HCT116 (cell line): ENCODE results near the gene PRR14. TPM values are rescaled to one million over a fixed set of nuclear protein-coding genes. Genes with fewer than 3 reads are reported as not detected.

Source experiments
- ATAC-seq: fragments of 200-7000 bp; cut with Tn5 transposase; 2 replicates; pipeline ENCODE4 v1.9.1; 2020; ENCODE audit warnings: mild to moderate bottlenecking, moderate library complexity
- BruUV-seq: library from RNA; stranded (reverse); fragments of 400-500 nt; replicated peaks from 2 replicates; lab custom pipeline; 2021; lab: Mats Ljungman, UMichigan
- CTCF ChIA-PET: fragments of 300-600 bp; sonication (Branson Sonifier 250); formaldehyde crosslinking; loops from one replicate; lab custom pipeline; 2021; ENCODE audit warnings: antibody characterized with exemption; lab: Charles Lee
- POLR2A ChIA-PET: fragments of 300-600, 350-600 bp; sonication (Branson Sonifier 250); formaldehyde crosslinking; loops from one replicate; lab custom pipeline; 2021; ENCODE audit warnings: antibody characterized with exemption; lab: Charles Lee
- RAD21 ChIA-PET, 2 experiments: fragments of 300-600 bp; sonication (Branson Sonifier 250); formaldehyde crosslinking; loops; one replicate each; lab custom pipeline; 2023; ENCODE audit warnings: low total read pairs in 2 of 2; ENCODE audit not compliant: uncharacterized antibody in 2 of 2, unreplicated experiment in 2 of 2, low non-redundant PET in 1 of 2; lab: Charles Lee
- DNase-seq: peaks from one replicate; pipeline ENCODE4 v3.0.0-alpha.2; 2010; ENCODE audit warnings: low read depth, low spot score
- H2AFZ ChIP-seq: fragments of 200-600 bp; shearing (Covaris generic), sonication (generic); 2 replicates; pipeline ENCODE4 v1.6.1; 2017; ENCODE audit warnings: low read depth, mixed run types, mixed read lengths, antibody characterized with exemption, low read length; ENCODE audit not compliant: poor library complexity, severe bottlenecking
- H3K27ac ChIP-seq: 2 replicates; pipeline ENCODE4 v1.5.1; 2012; ENCODE audit warnings: low read depth, low read length
- H3K27me3 ChIP-seq: fragments of 200-600 bp; sonication (generic); 2 replicates; pipeline ENCODE4 v1.6.1; 2016; ENCODE audit warnings: mixed run types, low read length, mixed read lengths; ENCODE audit not compliant: insufficient read depth
- H3K36me3 ChIP-seq, 2 experiments: fragments of 200-500 bp in 1 of 2; fragments of 200-600 bp in 1 of 2; sonication (Bioruptor generic) in 1 of 2; sonication (generic) in 1 of 2; 2 replicates each; pipeline versions ENCODE4 v1.5.1 to v1.6.1; 2014 to 2016; ENCODE audit warnings: low read length in 2 of 2, inconsistent platforms in 1 of 2, mixed read lengths in 1 of 2, mixed run types in 1 of 2; ENCODE audit not compliant: insufficient read depth in 2 of 2, control insufficient read depth in 1 of 2
- H3K4me1 ChIP-seq, 2 experiments: fragments of 200-600 bp in 1 of 2; sonication (generic) in 1 of 2; 2 replicates each; pipeline versions ENCODE4 v1.5.1 to v1.6.1; 2012 to 2017; ENCODE audit warnings: low read length in 2 of 2, inconsistent platforms in 1 of 2, mild to moderate bottlenecking in 1 of 2, mixed read lengths in 1 of 2, mixed run types in 1 of 2, moderate library complexity in 1 of 2; ENCODE audit not compliant: insufficient read depth in 2 of 2, control insufficient read depth in 1 of 2
- H3K4me2 ChIP-seq: fragments of 200-600 bp; sonication (generic); 2 replicates; pipeline ENCODE4 v1.6.1; 2017; ENCODE audit warnings: mixed run types, low read length, mixed read lengths
- H3K4me3 ChIP-seq, 2 experiments: fragments of 200-600 bp in 1 of 2; sonication (generic) in 1 of 2; replicated peaks in 1 of 2; 2 replicates each; pipeline ENCODE4 v1.5.1; 2011 to 2016; ENCODE audit warnings: low read length in 2 of 2, control low read depth in 1 of 2, low read depth in 1 of 2, mild to moderate bottlenecking in 1 of 2, mixed read lengths in 1 of 2, mixed run types in 1 of 2
- H3K79me2 ChIP-seq: fragments of 200-600 bp; sonication (generic); 2 replicates; pipeline ENCODE4 v1.6.1; 2017; ENCODE audit warnings: mild to moderate bottlenecking, mixed run types, low read length, moderate library complexity, mixed read lengths; ENCODE audit not compliant: insufficient read depth
- H3K9ac ChIP-seq: fragments of 200-600 bp; sonication (generic); 2 replicates; pipeline ENCODE4 v1.6.1; 2016; ENCODE audit warnings: low read length, mixed read lengths
- H3K9me2 ChIP-seq: fragments of 200-600 bp; sonication (generic), shearing (Covaris generic); 2 replicates; pipeline ENCODE4 v1.6.1; 2017; ENCODE audit warnings: mixed run types, mild to moderate bottlenecking, moderate library complexity; ENCODE audit not compliant: insufficient read depth
- H3K9me3 ChIP-seq, 2 experiments: fragments of 200-500 bp in 1 of 2; fragments of 200-600 bp in 1 of 2; sonication (Bioruptor generic) in 1 of 2; sonication (generic) in 1 of 2; 2 replicates each; pipeline ENCODE4 v1.6.1; 2014 to 2017; ENCODE audit warnings: low read length in 2 of 2, mixed read lengths in 2 of 2, inconsistent platforms in 1 of 2, low read depth in 1 of 2, mild to moderate bottlenecking in 1 of 2, mixed run types in 1 of 2, moderate library complexity in 1 of 2; ENCODE audit not compliant: control insufficient read depth in 1 of 2, insufficient read depth in 1 of 2
- H4K20me1 ChIP-seq: fragments of 200-600 bp; sonication (generic), shearing (Covaris generic); 2 replicates; pipeline ENCODE4 v1.6.1; 2017; ENCODE audit warnings: mixed run types, mild to moderate bottlenecking, moderate library complexity; ENCODE audit not compliant: insufficient read depth
- CEBPB ChIP-seq: IDR thresholded peaks from 2 replicates; pipeline ENCODE4 v1.6.1; 2012; ENCODE audit warnings: low read depth
- EGR1 ChIP-seq: IDR thresholded peaks from 2 replicates; pipeline ENCODE4 v1.6.1; 2012; ENCODE audit warnings: low read depth
- ELF1 ChIP-seq: IDR thresholded peaks from 2 replicates; pipeline ENCODE4 v1.6.1; 2012; ENCODE audit warnings: low read depth, borderline replicate concordance
- EZH2 ChIP-seq: fragments of 200-600 bp; sonication (generic); IDR thresholded peaks from 2 replicates; pipeline ENCODE4 v1.6.1; 2017; ENCODE audit warnings: antibody characterized with exemption, mixed run types
- EZH2phosphoT487 ChIP-seq: fragments of 200-600 bp; IDR thresholded peaks from 2 replicates; pipeline ENCODE4 v1.6.1; 2018; ENCODE audit warnings: antibody characterized with exemption, borderline replicate concordance
- FOSL1 ChIP-seq: IDR thresholded peaks from 2 replicates; pipeline ENCODE4 v1.6.1; 2012; ENCODE audit warnings: low read depth
- JUND ChIP-seq: IDR thresholded peaks from 2 replicates; pipeline ENCODE4 v1.6.1; 2012
- POLR2A ChIP-seq: IDR thresholded peaks from 2 replicates; pipeline ENCODE4 v1.7.0; 2011; ENCODE audit warnings: borderline replicate concordance; ENCODE audit not compliant: insufficient read depth, insufficient read length; ENCODE audit errors: extremely low read depth
- POLR2AphosphoS5 ChIP-seq: IDR thresholded peaks from 2 replicates; pipeline ENCODE4 v1.6.1; 2011; ENCODE audit warnings: mild to moderate bottlenecking, low read depth, low read length, moderate library complexity
- SIN3A ChIP-seq: IDR thresholded peaks from 2 replicates; pipeline ENCODE4 v1.6.1; 2012; ENCODE audit warnings: low read depth
- SP1 ChIP-seq: IDR thresholded peaks from 2 replicates; pipeline ENCODE4 v1.6.1; 2012; ENCODE audit warnings: low read depth
- SRF ChIP-seq: IDR thresholded peaks from 2 replicates; pipeline ENCODE4 v1.6.1; 2012; ENCODE audit warnings: low read depth
- TCF7L2 ChIP-seq: IDR thresholded peaks from 2 replicates; pipeline ENCODE4 v1.7.0; 2011; ENCODE audit warnings: borderline replicate concordance, inconsistent platforms; ENCODE audit not compliant: insufficient read depth, insufficient read length; ENCODE audit errors: extremely low read depth
- YY1 ChIP-seq: IDR thresholded peaks from 2 replicates; pipeline ENCODE4 v1.6.1; 2011; ENCODE audit warnings: low read length, low read depth, moderate library complexity, mild to moderate bottlenecking; ENCODE audit not compliant: insufficient replicate concordance; ENCODE audit errors: extremely low read depth
- ZFX ChIP-seq: fragments of 450-650 bp; IDR thresholded peaks from 2 replicates; pipeline ENCODE4 v1.6.1; 2017
- ZNF274 ChIP-seq: fragments of 200-500 bp; sonication (Bioruptor generic); IDR thresholded peaks from 2 replicates; pipeline ENCODE4 v1.6.1; 2014; ENCODE audit warnings: mild to moderate bottlenecking, low read depth, low read length, inconsistent platforms
- intact Hi-C: fragments of 100-400 bp; cut with micrococcal nuclease; formaldehyde crosslinking; loops from 2 replicates; pipeline ENCODE4 v1.10.0; 2022
- total RNA-seq: library from RNA; stranded (reverse); gene quantifications from one replicate; pipeline ENCODE4 v1.2.1, GENCODE V29; 2021; ENCODE audit not compliant: unreplicated experiment
- TF ChIP-seq, protein P1 (sequence below): IDR thresholded peaks from 2 replicates; pipeline ENCODE4 v1.6.1; 2011; ENCODE audit warnings: mild to moderate bottlenecking, low read length, moderate library complexity; ENCODE audit not compliant: insufficient replicate concordance; ENCODE audit errors: extremely low read depth
- TF ChIP-seq, protein P2 (sequence below): IDR thresholded peaks from 2 replicates; pipeline ENCODE4 v1.6.1; 2012
- TF ChIP-seq, protein P3 (sequence below): IDR thresholded peaks from 2 replicates; pipeline ENCODE4 v1.6.1; 2012; ENCODE audit warnings: low read depth

PRR14 gene
- total RNA-seq, 1 experiment from 2014 or later, result 56.2 TPM

DNA sequence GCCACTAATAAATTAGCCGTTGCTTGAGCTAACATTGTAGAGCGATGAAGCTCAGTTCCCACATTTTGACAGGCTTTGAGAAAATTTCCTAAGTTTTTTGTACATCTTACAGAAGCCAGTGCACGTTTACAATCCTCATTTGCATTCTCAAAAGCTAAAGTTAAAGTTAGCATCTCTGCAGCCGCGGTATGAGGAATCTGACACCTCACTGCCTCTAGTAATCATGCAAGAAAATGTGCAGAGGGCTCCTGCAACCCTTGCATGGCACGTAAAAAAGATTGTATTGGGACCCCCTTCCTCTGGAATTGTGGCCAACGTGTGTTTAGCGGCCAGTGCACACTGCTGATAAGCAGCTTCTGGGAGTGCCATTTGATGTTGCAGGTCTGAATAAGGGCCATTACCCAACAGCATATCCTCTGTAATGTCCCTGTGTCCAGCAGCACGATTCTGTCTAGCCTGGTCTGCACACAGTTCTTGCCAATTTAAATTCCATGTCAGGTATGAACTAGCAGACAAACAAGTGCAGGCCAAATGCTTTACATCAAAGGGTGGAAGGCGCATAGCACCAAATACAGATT, 28.2 kb upstream of the PRR14 start (continued):
- no peak for TF ChIP-seq FOSL1
- no peak for TF ChIP-seq CEBPB
- no peak for TF ChIP-seq SIN3A
- TF ChIP-seq POLR2A, result no peak
- TF ChIP-seq, protein P1, sequence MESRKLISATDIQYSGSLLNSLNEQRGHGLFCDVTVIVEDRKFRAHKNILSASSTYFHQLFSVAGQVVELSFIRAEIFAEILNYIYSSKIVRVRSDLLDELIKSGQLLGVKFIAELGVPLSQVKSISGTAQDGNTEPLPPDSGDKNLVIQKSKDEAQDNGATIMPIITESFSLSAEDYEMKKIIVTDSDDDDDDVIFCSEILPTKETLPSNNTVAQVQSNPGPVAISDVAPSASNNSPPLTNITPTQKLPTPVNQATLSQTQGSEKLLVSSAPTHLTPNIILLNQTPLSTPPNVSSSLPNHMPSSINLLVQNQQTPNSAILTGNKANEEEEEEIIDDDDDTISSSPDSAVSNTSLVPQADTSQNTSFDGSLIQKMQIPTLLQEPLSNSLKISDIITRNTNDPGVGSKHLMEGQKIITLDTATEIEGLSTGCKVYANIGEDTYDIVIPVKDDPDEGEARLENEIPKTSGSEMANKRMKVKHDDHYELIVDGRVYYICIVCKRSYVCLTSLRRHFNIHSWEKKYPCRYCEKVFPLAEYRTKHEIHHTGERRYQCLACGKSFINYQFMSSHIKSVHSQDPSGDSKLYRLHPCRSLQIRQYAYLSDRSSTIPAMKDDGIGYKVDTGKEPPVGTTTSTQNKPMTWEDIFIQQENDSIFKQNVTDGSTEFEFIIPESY, result no peak
- no peak for TF ChIP-seq SP1
- TF ChIP-seq, protein P2, sequence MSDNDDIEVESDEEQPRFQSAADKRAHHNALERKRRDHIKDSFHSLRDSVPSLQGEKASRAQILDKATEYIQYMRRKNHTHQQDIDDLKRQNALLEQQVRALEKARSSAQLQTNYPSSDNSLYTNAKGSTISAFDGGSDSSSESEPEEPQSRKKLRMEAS, result no peak
- no peak for TF ChIP-seq JUND
- no peak for TF ChIP-seq TCF7L2
- no peak for TF ChIP-seq EGR1
- TF ChIP-seq SRF, result no peak

DNA sequence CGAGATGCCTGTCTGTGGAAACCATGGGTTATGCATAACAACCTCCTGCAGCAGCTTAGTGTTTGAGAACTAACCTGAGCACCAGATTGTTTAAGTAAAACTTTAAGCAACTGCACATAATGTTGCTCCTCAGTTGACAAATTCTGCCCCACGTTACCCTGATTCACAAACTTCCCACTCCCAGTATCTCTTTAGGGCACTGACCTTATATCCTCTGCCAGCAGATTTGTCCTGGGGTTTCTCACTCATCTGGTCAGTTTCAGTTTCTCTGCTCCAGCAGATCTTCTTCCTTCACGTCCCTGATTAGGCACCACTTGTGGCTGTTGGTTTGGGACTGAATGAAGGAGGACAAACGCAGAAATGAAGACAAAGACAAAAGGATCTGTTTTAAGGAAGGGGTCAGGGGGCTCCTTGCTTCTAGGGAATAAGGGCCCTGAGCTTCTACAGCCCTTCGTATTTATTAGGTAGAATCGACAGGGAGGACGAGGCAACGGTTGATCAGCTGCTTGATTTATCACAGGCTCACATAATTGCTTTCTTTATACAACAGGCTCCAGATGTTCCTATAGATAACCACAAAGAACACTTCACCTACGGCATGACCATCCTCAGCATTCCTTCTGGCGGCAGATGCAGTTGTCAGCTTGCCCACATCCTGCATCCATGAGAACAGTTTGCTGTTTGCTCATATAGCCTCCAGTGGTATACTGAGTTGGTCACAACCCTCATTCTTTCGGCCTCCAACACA, 27.1 kb upstream of the PRR14 start:
- Histone ChIP-seq H2AFZ (no peak overlapping the region), H3K27ac (no peak overlapping the region), H3K4me3 (no peak overlapping the region), H4K20me1 (no peaks in the 10 kb centered on the region), H3K9me3 (peaks cover 0 to 7% of the 10 kb centered on the region in 2 experiments; a peak in 2 of 4 replicates), H3K4me1 (peaks cover 0 to 4% of the 10 kb centered on the region in 2 experiments; a peak in 3 of 4 replicates), H3K4me2 (no peak overlapping the region), H3K27me3 (no peaks in the 10 kb centered on the region), H3K9me2 (no peaks in the 10 kb centered on the region), H3K79me2 (no peaks in the 10 kb centered on the region), H3K9ac (no peak overlapping the region), H3K36me3 (no peaks in the 10 kb centered on the region)
- ATAC-seq, result no peak
- ChIA-PET CTCF (no interaction called here), POLR2A (no interaction called here), RAD21 (no interaction called here)
- BruUV-seq, result no TSS peak
- intact Hi-C loops, result no loop called here
- no peak for DNase-seq
- TF ChIP-seq FOSL1, result no peak
- TF ChIP-seq ZNF274, result no peak
- no peak for TF ChIP-seq EZH2phosphoT487
- TF ChIP-seq, protein P3, sequence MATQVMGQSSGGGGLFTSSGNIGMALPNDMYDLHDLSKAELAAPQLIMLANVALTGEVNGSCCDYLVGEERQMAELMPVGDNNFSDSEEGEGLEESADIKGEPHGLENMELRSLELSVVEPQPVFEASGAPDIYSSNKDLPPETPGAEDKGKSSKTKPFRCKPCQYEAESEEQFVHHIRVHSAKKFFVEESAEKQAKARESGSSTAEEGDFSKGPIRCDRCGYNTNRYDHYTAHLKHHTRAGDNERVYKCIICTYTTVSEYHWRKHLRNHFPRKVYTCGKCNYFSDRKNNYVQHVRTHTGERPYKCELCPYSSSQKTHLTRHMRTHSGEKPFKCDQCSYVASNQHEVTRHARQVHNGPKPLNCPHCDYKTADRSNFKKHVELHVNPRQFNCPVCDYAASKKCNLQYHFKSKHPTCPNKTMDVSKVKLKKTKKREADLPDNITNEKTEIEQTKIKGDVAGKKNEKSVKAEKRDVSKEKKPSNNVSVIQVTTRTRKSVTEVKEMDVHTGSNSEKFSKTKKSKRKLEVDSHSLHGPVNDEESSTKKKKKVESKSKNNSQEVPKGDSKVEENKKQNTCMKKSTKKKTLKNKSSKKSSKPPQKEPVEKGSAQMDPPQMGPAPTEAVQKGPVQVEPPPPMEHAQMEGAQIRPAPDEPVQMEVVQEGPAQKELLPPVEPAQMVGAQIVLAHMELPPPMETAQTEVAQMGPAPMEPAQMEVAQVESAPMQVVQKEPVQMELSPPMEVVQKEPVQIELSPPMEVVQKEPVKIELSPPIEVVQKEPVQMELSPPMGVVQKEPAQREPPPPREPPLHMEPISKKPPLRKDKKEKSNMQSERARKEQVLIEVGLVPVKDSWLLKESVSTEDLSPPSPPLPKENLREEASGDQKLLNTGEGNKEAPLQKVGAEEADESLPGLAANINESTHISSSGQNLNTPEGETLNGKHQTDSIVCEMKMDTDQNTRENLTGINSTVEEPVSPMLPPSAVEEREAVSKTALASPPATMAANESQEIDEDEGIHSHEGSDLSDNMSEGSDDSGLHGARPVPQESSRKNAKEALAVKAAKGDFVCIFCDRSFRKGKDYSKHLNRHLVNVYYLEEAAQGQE, result no peak
- TF ChIP-seq ZFX, result no peak
- no peak for TF ChIP-seq TCF7L2
- no peak for TF ChIP-seq POLR2AphosphoS5
- no peak for TF ChIP-seq EZH2
- no peak for TF ChIP-seq ELF1
- TF ChIP-seq EGR1, result no peak
- TF ChIP-seq SRF, result no peak
- TF ChIP-seq YY1, result no peak
